Activated CD4-positive, CD25-positive, alpha-beta regulatory T cell treated with anti-CD3 and anti-CD28 coated beads, Interleukin-2, amount 50 U/mL, for 72 hours (primary cell): ENCODE measurements around the gene OPCML.

ENCODE experiments used
- DNase-seq: peaks from one replicate; pipeline ENCODE4 v3.0.0; 2021

The OPCML gene

GRCh38 chr11:132367293-132367692, 1165.0 kb downstream of the OPCML start:
- no peak for DNase-seq

GRCh38 chr11:132365650-132366049, 1166.7 kb downstream of the OPCML start:
- DNase-seq, result no peak
